Measurements from ENCODE around the gene SVOPL. TPM values are rescaled to one million over a fixed set of nuclear protein-coding genes. Genes with fewer than 3 reads are reported as not detected.

The SVOPL gene
- total RNA-seq, 1 experiment from 2014 or later: 1.1 TPM

GRCh38 chr7:138618933-138619332 lies 82.2 kb downstream of the SVOPL start:
- H3K18ac ChIP-seq (ENCODE audit: insufficient read length, low read depth, low read length): no peak overlapping the region
- H3K79me2 ChIP-seq (ENCODE audit: insufficient read depth, low read length): no peaks in the 10 kb centered on the region
- Mint-ChIP-seq H3K9me3 (no peaks in the 10 kb centered on the region), H3K4me1 (no peaks in the 10 kb centered on the region; a peak in 1 of 4 replicates), H3K27ac (no peak overlapping the region), H3K36me3 (ENCODE audit: insufficient read depth in 1 of 3, low read depth in 3 of 3) (no peaks in the 10 kb centered on the region), H3K27me3 (ENCODE audit: low read depth) (no peaks in the 10 kb centered on the region; the same call in 1 of the 2 replicates), H3K4me3 (no peak overlapping the region)
- no peak overlapping the region for H3K27ac ChIP-seq (ENCODE audit: insufficient read length, low read depth, low read length)
- no peaks in the 10 kb centered on the region for H4K20me1 ChIP-seq (ENCODE audit: control insufficient read depth, insufficient read depth, insufficient read length)
- H2AFZ ChIP-seq (ENCODE audit: low read length): no peak overlapping the region
- H2BK20ac ChIP-seq (ENCODE audit: low read depth, low read length, poor library complexity, severe bottlenecking): no peak overlapping the region
- no peaks in the 10 kb centered on the region for H3K79me1 ChIP-seq (ENCODE audit: insufficient read depth, low read depth, low read length, poor library complexity, severe bottlenecking)
- H3K14ac ChIP-seq (ENCODE audit: insufficient read depth, low read length): no peak overlapping the region
- no peaks in the 10 kb centered on the region for H3K9me3 ChIP-seq (ENCODE audit: control insufficient read depth, low read depth, low read length)
- no peak overlapping the region for H3K9ac ChIP-seq (ENCODE audit: extremely low read depth, insufficient read length, low read length)
- TF ChIP-seq CTCF (conservative IDR thresholded peaks at IDR 0.05): no peak
- no peak overlapping the region for H2BK12ac ChIP-seq (ENCODE audit: insufficient read length, low read depth, low read length)
- H4K5ac ChIP-seq (ENCODE audit: insufficient read length, low read depth, low read length): no peak overlapping the region
- DNase-seq: no peak
- H3K4me2 ChIP-seq (ENCODE audit: insufficient read depth, insufficient read length, low read length): no peak overlapping the region
- no peak overlapping the region for H3T11ph ChIP-seq (ENCODE audit: low read length)
- no peaks in the 10 kb centered on the region for H3K4me1 ChIP-seq (ENCODE audit: insufficient read depth, low read length)
- no peaks in the 10 kb centered on the region for H3K23me2 ChIP-seq (ENCODE audit: insufficient read length, low read depth, low read length, poor library complexity, severe bottlenecking)
- no peak overlapping the region for H3K23ac ChIP-seq (ENCODE audit: insufficient read length, low read depth, low read length)
- no peak overlapping the region for H4K91ac ChIP-seq (ENCODE audit: insufficient read length, low read depth, low read length)
- H2AK5ac ChIP-seq (ENCODE audit: insufficient read length, low read length): no peak overlapping the region
- H3K27me3 ChIP-seq (ENCODE audit: insufficient read depth, low read length): no peaks in the 10 kb centered on the region
- no peak overlapping the region for H3K56ac ChIP-seq (ENCODE audit: insufficient read length, low read depth, low read length)
- H2BK120ac ChIP-seq (ENCODE audit: low read depth, low read length, poor library complexity, severe bottlenecking): no peak overlapping the region
- no peak overlapping the region for H4K8ac ChIP-seq (replicated peaks; ENCODE audit: insufficient read length, low read depth, low read length)
- H3K4ac ChIP-seq (ENCODE audit: low read depth, low read length): no peak overlapping the region
- H2BK5ac ChIP-seq (ENCODE audit: insufficient read length, low read length): no peak overlapping the region
- no peak overlapping the region for H2BK15ac ChIP-seq (ENCODE audit: low read depth, low read length)
